Kidney epithelial cell (primary cell): ENCODE results near the gene SPOPL. TPM values are rescaled to one million over a fixed set of nuclear protein-coding genes. Genes with fewer than 3 reads are reported as not detected.
"Not testable (repeated sequence)": the region's sequence is repeated elsewhere in the genome, so short reads cannot be mapped to it uniquely, and the experiment has no call there.

Source experiments
- DNase-seq: peaks from one replicate; pipeline ENCODE4 v3.0.0-alpha.2; 2010; ENCODE audit warnings: low read depth
- H3K27me3 ChIP-seq: 2 replicates; pipeline ENCODE4 v1.6.0; 2011; ENCODE audit warnings: low read length; ENCODE audit not compliant: control insufficient read depth, insufficient read depth
- H3K36me3 ChIP-seq: 2 replicates; pipeline ENCODE4 v1.5.1; 2011; ENCODE audit warnings: low read length; ENCODE audit not compliant: control insufficient read depth, insufficient read depth
- H3K4me3 ChIP-seq: 2 replicates; pipeline ENCODE4 v1.5.1; 2011; ENCODE audit warnings: low read depth, mild to moderate bottlenecking, control low read depth, low read length
- total RNA-seq: library from RNA; depleted of rRNA; stranded (reverse); fragments of >200 nt; gene quantifications from 2 replicates; pipeline ENCODE4 v1.2.3, GENCODE V29; 2015
- TF ChIP-seq, protein P1 (sequence below): IDR thresholded peaks from 2 replicates; pipeline ENCODE4 v1.5.1; 2011; ENCODE audit warnings: mild to moderate bottlenecking, moderate library complexity, low read length, control low read depth, inconsistent platforms; ENCODE audit not compliant: insufficient read depth, poor library complexity, severe bottlenecking

The SPOPL gene
- total RNA-seq, 1 donor from 2014 or later: 19.3 TPM

DNA sequence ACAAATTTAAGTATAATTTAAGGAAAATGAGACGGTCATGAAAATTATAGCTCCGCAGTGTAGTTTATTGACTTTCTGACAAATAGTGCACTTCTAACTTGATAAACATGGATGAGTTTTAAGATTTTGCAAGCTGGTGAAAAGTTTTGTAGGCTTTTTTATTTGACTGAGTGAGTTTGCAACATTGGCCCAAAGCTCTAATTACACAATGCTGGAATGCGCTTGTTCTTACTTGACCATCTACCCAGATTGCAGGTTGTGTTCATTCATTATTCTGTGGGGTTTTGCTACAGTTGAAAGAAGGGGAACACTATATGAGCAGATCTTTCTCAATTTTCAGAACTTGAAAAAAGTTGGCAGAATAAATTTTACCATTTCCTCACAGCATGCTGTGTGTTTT, 13.5 kb downstream of the SPOPL start:
- TF ChIP-seq, protein P1, sequence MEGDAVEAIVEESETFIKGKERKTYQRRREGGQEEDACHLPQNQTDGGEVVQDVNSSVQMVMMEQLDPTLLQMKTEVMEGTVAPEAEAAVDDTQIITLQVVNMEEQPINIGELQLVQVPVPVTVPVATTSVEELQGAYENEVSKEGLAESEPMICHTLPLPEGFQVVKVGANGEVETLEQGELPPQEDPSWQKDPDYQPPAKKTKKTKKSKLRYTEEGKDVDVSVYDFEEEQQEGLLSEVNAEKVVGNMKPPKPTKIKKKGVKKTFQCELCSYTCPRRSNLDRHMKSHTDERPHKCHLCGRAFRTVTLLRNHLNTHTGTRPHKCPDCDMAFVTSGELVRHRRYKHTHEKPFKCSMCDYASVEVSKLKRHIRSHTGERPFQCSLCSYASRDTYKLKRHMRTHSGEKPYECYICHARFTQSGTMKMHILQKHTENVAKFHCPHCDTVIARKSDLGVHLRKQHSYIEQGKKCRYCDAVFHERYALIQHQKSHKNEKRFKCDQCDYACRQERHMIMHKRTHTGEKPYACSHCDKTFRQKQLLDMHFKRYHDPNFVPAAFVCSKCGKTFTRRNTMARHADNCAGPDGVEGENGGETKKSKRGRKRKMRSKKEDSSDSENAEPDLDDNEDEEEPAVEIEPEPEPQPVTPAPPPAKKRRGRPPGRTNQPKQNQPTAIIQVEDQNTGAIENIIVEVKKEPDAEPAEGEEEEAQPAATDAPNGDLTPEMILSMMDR: no peak
- Histone ChIP-seq H3K4me3 (no peak overlapping the region), H3K36me3 (no peaks in the 10 kb centered on the region), H3K27me3 (no peaks in the 10 kb centered on the region)
- DNase-seq: no peak

DNA sequence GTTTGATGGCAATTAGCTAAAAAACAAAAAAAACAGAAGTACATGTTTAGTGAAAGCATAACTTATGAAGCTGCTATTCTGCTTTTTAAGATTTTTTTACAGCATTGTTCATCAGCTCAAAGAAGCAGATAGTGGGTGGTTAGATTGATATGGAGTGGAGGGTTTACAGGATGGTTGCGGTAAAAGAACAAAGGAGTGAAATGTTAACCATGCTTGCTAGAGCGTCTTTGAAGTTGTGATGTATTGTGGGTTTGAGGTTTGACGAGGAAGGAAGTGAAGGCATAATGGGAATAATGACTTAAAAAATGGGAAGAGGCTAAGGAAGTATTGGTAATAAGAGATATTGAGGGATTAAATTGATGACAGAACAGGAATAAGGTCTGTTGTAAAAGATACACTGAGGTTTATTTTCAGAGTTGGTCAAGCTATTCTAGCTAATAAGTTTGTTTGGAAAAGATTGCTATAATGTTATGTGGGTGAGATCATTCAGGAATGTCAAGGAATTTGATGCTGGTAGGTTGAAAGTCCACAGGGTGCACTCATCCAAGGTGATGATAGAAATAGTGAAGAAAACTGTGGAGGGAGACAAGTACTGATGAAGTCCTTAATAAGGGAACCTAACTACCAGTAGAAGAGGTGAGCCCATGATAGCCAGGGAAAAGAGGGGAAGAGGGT, 14.6 kb downstream of the SPOPL start:
- DNase-seq: peak; percentile 39
- no peak overlapping the region for H3K4me3 ChIP-seq
- no peaks in the 10 kb centered on the region for H3K36me3 ChIP-seq
- no peaks in the 10 kb centered on the region for H3K27me3 ChIP-seq
- TF ChIP-seq, protein P1: no peak

DNA sequence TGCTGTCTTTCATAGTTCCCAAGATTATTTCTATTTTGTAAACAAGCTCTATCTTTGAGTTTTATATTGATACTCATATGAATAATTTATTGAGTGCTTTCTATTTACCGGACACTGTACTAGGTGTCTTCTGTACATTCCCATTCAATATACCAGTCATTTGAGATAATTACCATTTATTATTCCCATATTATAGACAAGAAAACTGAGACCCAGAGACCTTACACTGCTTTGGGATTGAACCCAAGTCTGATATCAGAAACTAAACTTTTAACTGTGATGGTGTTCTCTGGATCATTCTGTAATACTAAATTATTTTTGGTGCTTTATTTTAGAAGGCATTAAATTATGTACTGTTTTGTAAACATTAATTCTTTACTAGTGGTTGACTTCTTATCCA, 17.3 kb downstream of the SPOPL start:
- DNase-seq: no peak
- Histone ChIP-seq H3K27me3 (no peaks in the 10 kb centered on the region), H3K36me3 (no peaks in the 10 kb centered on the region), H3K4me3 (no peak overlapping the region)
- TF ChIP-seq, protein P1: no peak

DNA sequence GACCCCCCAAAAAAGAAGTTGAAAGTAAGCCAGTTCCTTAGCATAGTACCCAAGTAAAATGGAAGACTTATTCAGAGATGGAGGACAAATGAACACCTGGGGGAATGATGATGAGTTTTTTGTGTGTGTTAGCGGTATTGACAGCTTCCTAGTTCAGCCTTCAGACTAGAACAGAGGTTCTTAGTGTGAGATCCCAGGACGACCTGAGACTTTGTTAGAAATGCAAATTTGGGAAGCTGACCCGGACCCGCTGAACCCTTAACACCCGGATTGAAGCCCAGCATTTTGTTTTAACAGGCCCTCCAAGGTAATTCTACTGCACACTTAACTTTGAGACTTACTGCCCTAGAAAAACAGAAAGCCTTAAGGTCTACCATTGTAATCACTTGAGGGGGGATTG, 20.3 kb downstream of the SPOPL start:
- Histone ChIP-seq H3K36me3 (no peaks in the 10 kb centered on the region), H3K4me3 (no peak overlapping the region), H3K27me3 (no peaks in the 10 kb centered on the region)
- TF ChIP-seq, protein P1: no peak
- no peak for DNase-seq

DNA sequence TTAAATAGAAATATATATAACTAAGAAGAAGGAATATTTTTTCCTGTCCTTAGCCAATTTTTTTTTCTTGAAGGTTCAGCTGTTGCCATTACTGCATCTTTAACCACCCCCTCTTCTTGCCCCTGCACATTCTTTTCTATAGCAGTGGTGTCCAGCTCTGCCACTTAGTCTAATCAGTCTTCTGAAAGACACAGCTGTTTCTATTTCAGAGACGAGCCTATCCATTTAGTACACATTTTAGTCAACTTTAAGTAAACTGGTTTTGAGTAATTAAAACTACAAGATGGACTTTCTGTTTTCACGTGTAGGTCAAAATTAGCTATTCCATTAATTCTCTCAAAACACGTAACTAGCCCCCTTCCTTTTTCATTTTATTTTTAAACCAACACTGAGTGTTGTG, 21.0 kb downstream of the SPOPL start:
- H3K36me3 ChIP-seq: no peaks in the 10 kb centered on the region

DNA sequence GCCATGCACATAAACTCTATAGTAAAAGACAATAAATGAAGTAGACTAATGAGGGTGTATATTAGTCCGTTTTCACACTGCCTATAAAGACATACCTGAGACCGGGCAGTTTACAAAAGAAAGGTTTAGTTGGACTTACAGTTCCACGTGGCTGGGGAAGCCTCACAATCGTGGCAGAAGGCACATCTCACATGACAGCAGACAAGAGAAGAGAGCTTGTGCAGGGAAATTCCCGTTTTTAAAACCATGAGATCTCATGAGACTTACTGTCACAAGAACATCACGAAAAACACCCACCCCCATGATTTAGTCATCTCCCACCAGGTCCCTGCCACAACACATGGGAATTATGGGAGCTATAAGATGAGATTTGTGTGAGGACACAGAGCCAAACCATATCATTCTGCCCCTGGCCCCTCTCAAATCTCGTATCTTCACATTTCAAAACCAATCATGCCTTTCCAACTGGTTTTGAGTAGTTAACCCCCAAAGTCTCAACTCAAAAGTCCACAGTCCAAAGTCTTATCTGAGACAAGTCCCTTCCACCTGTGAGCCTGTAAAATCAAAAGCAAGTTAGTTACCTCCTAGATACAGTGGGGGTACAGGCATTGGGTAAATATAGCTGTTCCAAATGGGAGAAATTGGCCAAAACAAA, 21.6 kb downstream of the SPOPL start:
- H3K4me3 ChIP-seq, H3K36me3 ChIP-seq, H3K27me3 ChIP-seq, DNase-seq: not testable (repeated sequence)

More for the DNA sequence above, 21.0 kb downstream of the SPOPL start:
- TF ChIP-seq, protein P1: no peak
- Histone ChIP-seq H3K27me3 (no peaks in the 10 kb centered on the region), H3K4me3 (no peak overlapping the region)
- DNase-seq: no peak

DNA sequence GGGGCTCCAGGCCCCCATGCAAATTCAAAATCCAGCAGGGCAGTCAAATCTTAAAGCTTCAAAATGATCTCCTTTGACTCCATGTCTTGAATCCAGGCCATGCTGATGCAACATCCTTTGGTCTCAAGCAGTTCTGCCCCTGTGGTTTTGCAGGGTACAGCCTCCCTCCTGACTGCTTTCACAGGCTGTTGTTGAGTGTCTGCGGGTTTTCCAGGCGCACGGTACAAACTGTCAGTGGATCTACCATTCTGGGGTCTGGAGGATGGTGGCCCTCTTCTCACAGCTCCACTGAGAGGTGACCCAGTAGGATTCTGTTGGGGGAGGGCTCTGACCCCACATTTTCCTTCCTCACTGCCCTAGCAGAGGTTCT, 22.1 kb downstream of the SPOPL start:
- H3K4me3 ChIP-seq, H3K36me3 ChIP-seq, DNase-seq, H3K27me3 ChIP-seq: not testable (repeated sequence)

DNA sequence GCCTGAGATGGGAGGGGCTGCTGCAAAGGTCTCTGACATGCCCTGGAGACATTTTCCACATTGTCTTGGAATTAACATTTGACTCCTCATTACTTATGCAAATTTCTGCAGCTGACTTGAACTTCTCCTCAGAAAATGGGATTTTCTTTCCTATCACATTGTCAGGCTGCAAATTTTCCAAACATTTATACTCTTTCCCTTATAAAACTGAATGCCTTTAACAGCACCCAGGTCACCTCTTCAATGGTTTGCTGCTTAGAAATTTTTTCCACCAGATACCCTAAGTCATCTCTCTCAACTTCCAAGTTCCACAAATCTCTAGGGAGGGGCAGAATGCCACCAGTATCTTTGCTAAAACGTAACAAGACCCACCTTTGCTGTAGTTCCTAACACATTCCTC, 22.8 kb downstream of the SPOPL start:
- H3K36me3 ChIP-seq, H3K27me3 ChIP-seq, H3K4me3 ChIP-seq, DNase-seq: not testable (repeated sequence)
